Vagina (tissue), 2 donors: ENCODE results near the gene KCNH4.

ENCODE experiments used
- POLR2A ChIP-seq, 2 donors: fragments of 450-650 bp; IDR thresholded peaks; one replicate each; pipeline ENCODE4 v1.6.1; 2017; ENCODE audit warnings: antibody characterized with exemption in 2 of 2, mild to moderate bottlenecking in 2 of 2, moderate library complexity in 2 of 2
- POLR2AphosphoS5 ChIP-seq, 2 donors: sonication (generic); formaldehyde crosslinking; IDR thresholded peaks; one replicate each; pipeline ENCODE4 v1.9.0; 2017; ENCODE audit warnings: antibody characterized with exemption in 2 of 2, mild to moderate bottlenecking in 2 of 2, low read depth in 1 of 2; ENCODE audit not compliant: insufficient read depth in 1 of 2
- TF ChIP-seq, protein P1 (sequence below), 3 experiments: fragments of 450-650 bp in 2 of 3; fragments of 200-600 bp in 1 of 3; sonication (generic) in 1 of 3; IDR thresholded peaks; one replicate each; pipeline ENCODE4 v1.5.1; 2017 to 2019; ENCODE audit warnings: antibody characterized with exemption in 3 of 3, mild to moderate bottlenecking in 2 of 3, moderate library complexity in 2 of 3

DNA sequence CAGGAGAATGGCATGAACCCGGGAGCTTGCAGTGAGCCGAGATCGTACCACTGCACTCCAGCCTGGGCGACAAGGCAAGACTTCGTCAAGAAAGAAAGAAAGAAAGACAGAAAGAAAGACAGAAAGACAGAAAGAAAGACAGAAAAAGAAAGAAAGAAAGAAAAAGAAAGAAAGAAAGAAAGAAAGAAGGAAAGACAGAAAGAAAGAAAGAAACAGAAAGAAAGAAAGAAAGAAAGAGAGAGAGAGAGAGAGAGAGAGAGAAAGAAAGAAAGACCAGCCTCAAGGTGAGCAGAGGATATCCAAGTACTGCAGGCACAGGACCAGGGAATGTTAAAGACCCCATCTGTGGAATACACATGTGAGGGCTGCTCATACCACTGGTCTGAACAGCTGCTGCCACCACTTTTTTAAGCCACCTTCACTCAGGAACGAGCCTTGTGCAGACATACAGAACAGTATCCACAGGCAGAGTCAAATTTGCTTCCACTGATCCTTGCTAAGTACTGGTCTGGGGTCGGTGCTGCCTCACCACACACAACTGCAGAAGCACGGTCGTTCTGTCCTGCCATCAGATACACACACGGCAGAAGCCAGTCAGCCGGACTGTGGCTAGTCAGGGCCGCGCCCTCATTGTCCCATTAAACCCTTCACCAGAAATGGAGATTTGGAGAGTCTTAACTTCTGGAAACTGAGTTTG, 33.9 kb downstream of the KCNH4 start:
- TF ChIP-seq, protein P1, sequence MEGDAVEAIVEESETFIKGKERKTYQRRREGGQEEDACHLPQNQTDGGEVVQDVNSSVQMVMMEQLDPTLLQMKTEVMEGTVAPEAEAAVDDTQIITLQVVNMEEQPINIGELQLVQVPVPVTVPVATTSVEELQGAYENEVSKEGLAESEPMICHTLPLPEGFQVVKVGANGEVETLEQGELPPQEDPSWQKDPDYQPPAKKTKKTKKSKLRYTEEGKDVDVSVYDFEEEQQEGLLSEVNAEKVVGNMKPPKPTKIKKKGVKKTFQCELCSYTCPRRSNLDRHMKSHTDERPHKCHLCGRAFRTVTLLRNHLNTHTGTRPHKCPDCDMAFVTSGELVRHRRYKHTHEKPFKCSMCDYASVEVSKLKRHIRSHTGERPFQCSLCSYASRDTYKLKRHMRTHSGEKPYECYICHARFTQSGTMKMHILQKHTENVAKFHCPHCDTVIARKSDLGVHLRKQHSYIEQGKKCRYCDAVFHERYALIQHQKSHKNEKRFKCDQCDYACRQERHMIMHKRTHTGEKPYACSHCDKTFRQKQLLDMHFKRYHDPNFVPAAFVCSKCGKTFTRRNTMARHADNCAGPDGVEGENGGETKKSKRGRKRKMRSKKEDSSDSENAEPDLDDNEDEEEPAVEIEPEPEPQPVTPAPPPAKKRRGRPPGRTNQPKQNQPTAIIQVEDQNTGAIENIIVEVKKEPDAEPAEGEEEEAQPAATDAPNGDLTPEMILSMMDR (IDR thresholded peaks at IDR 0.05) = no peak
- TF ChIP-seq POLR2AphosphoS5 (IDR thresholded peaks at IDR 0.05; ENCODE audit: insufficient read depth in 1 of 2, low read depth in 1 of 2) = no peak
- TF ChIP-seq POLR2A (IDR thresholded peaks at IDR 0.05) = no peak
